Right atrium auricular region (tissue), 2 donors: ENCODE data around the gene OR56A3. TPM values are rescaled to one million over a fixed set of nuclear protein-coding genes. Genes with fewer than 3 reads are reported as not detected.

Experiments used
- DNase-seq: peaks from one replicate; pipeline ENCODE4 v3.0.0-alpha.2; 2019; ENCODE audit warnings: low spot score
- H3K27ac ChIP-seq, 2 donors: fragments of 200-600 bp; sonication (generic); 1 replicate in 1 of 2; 2 replicates in 1 of 2; pipeline ENCODE4 v1.5.1; 2016 to 2019
- H3K27me3 ChIP-seq, 2 donors: fragments of 200-600 bp; sonication (generic); one replicate each; pipeline versions ENCODE4 v1.5.1 to v1.6.0; 2017 to 2019
- H3K36me3 ChIP-seq: fragments of 200-600 bp; sonication (generic); one replicate; pipeline ENCODE4 v1.5.1; 2016
- H3K4me1 ChIP-seq, 2 donors: fragments of 200-600 bp; sonication (generic); one replicate each; pipeline versions ENCODE4 v1.5.1 to v1.6.0; 2017 to 2019
- H3K4me3 ChIP-seq, 2 donors: fragments of 200-600 bp; sonication (generic); 1 replicate in 1 of 2; 2 replicates in 1 of 2; pipeline ENCODE4 v1.5.1; 2017 to 2019; ENCODE audit warnings: mild to moderate bottlenecking in 1 of 2, moderate library complexity in 1 of 2
- H3K9me3 ChIP-seq, 2 donors: fragments of 200-600 bp; sonication (generic); one replicate each; pipeline ENCODE4 v1.5.1; 2019
- CTCF ChIP-seq, 2 donors: fragments of 200-600 bp; sonication (generic); IDR thresholded peaks; one replicate each; pipeline ENCODE4 v1.5.1; 2019; ENCODE audit warnings: antibody characterized with exemption in 2 of 2
- total RNA-seq, 2 donors: library from RNA; depleted of rRNA; stranded (reverse); fragments of >200 nt; gene quantifications; one replicate each; pipeline ENCODE4 v1.1.0, GENCODE V29; 2016

The OR56A3 gene
- total RNA-seq, 2 donors from 2014 or later: not detected

GRCh38 chr11:5966958-5967357, 24.9 kb downstream of the OR56A3 start:
- H3K9me3 ChIP-seq: peaks cover 0 to 14% of the 10 kb centered on the region in 2 donors
- no peak for TF ChIP-seq CTCF (IDR thresholded peaks at IDR 0.05)
- no peak overlapping the region for H3K4me3 ChIP-seq
- H3K27me3 ChIP-seq: no peaks in the 10 kb centered on the region
- no peak for DNase-seq
- no peaks in the 10 kb centered on the region for H3K36me3 ChIP-seq
- H3K4me1 ChIP-seq: no peaks in the 10 kb centered on the region
- H3K27ac ChIP-seq: no peak overlapping the region

- no peak for TF ChIP-seq CTCF (IDR thresholded peaks at IDR 0.05)
- no peak for DNase-seq
- Histone ChIP-seq H3K27ac (no peak overlapping the region), H3K27me3 (no peaks in the 10 kb centered on the region), H3K36me3 (no peaks in the 10 kb centered on the region), H3K9me3 (peaks cover 0 to 14% of the 10 kb centered on the region in 2 donors), H3K4me3 (no peak overlapping the region), H3K4me1 (no peaks in the 10 kb centered on the region)
These were observed 25.7 kb downstream of the OR56A3 start for GRCh38 chr11:5967708-5968107.

GRCh38 chr11:5968394-5968793, 26.3 kb downstream of the OR56A3 start, which contains the start of gene OR56A5:
OR56A5 (minus strand) TSS chr11:5968494; CDS start chr11:5968494, 0 bp downstream.
- Histone ChIP-seq H3K9me3 (peaks cover 0 to 11% of the 10 kb centered on the region in 2 donors), H3K4me3 (no peak within 1 kb of the TSS), H3K36me3 (no peaks in the 10 kb centered on the region), H3K27ac (no peak within 1 kb of the TSS), H3K4me1 (no peaks in the 10 kb centered on the region), H3K27me3 (no peaks in the 10 kb centered on the region)
- no peak for DNase-seq
- TF ChIP-seq CTCF (IDR thresholded peaks at IDR 0.05): no peak

- TF ChIP-seq CTCF (IDR thresholded peaks at IDR 0.05): no peak
- no peak for DNase-seq
These were observed 31.5 kb downstream of the OR56A3 start for GRCh38 chr11:5973530-5973929.

GRCh38 chr11:5983443-5983842, 41.4 kb downstream of the OR56A3 start:
- H3K36me3 ChIP-seq: no peaks in the 10 kb centered on the region
- H3K27me3 ChIP-seq: no peaks in the 10 kb centered on the region
- no peaks in the 10 kb centered on the region for H3K4me1 ChIP-seq
- TF ChIP-seq CTCF (IDR thresholded peaks at IDR 0.05): no peak
- no peak for DNase-seq
- no peak overlapping the region for H3K4me3 ChIP-seq
- H3K9me3 ChIP-seq: peaks cover 0 to 19% of the 10 kb centered on the region in 2 donors
- H3K27ac ChIP-seq: no peak overlapping the region

More at GRCh38 chr11:5973530-5973929, 31.5 kb downstream of the OR56A3 start:
- H3K36me3 ChIP-seq: no peaks in the 10 kb centered on the region
- H3K9me3 ChIP-seq: no peaks in the 10 kb centered on the region
- no peaks in the 10 kb centered on the region for H3K4me1 ChIP-seq
- H3K4me3 ChIP-seq: no peak overlapping the region
- H3K27me3 ChIP-seq: no peaks in the 10 kb centered on the region
- H3K27ac ChIP-seq: no peak overlapping the region

- H3K4me3 ChIP-seq: no peak within 1 kb of the TSS
- H3K36me3 ChIP-seq: no peaks in the 10 kb centered on the region
- no peak within 1 kb of the TSS for H3K27ac ChIP-seq
- H3K27me3 ChIP-seq: no peaks in the 10 kb centered on the region
- no peak for DNase-seq
- no peaks in the 10 kb centered on the region for H3K9me3 ChIP-seq
- H3K4me1 ChIP-seq: no peaks in the 10 kb centered on the region
- no peak for TF ChIP-seq CTCF (IDR thresholded peaks at IDR 0.05)
These were observed 44.8 kb downstream of the OR56A3 start, which contains the start of gene OR52L1 for GRCh38 chr11:5986885-5987284. OR52L1 (minus strand) TSS chr11:5986985; CDS start chr11:5986930, 55 bp downstream.
